Measurements from ENCODE around the gene CAPN13. TPM values are rescaled to one million over a fixed set of nuclear protein-coding genes. Genes with fewer than 3 reads are reported as not detected.

The CAPN13 gene
- total RNA-seq, 1 experiment from 2014 or later = not detected

- H3K4me3 ChIP-seq (ENCODE audit: low read depth in 2 of 2, low read length in 2 of 2) = no peak overlapping the region
- no peak for DNase-seq (ENCODE audit: low read depth, low spot score)
- ChIA-PET POLR2A (no interaction called here), CTCF (no interaction called here)
- H3K9me3 ChIP-seq (ENCODE audit: control insufficient read depth, insufficient read depth, low read depth, low read length) = no peaks in the 10 kb centered on the region
- ATAC-seq = no peak
- no TSS peak for BruUV-seq (replicated peaks)
- H3K4me1 ChIP-seq (ENCODE audit: control insufficient read depth, insufficient read depth, low read length) = no peaks in the 10 kb centered on the region
- no peaks in the 10 kb centered on the region for H3K36me3 ChIP-seq (ENCODE audit: control insufficient read depth, insufficient read depth, low read length)
- intact Hi-C loops (cut with micrococcal nuclease; ENCODE audit: unreplicated experiment) = no loop called here
- H3K27ac ChIP-seq (ENCODE audit: low read length) = no peak overlapping the region
- peaks cover 12% of the 10 kb centered on the region for H3K27me3 ChIP-seq (ENCODE audit: control insufficient read depth, insufficient read depth, low read length)
- TF ChIP-seq POLR2AphosphoS5 (IDR thresholded peaks at IDR 0.05; ENCODE audit: low read depth, low read length) (no peak), TCF7L2 (IDR thresholded peaks at IDR 0.05; ENCODE audit: low read depth, low read length) (no peak), REST (IDR thresholded peaks at IDR 0.05; ENCODE audit: insufficient read depth in 1 of 2, low read depth in 2 of 2, low read length in 1 of 2) (no peak), CTCF (IDR thresholded peaks at IDR 0.05) (no peak), SIN3A (IDR thresholded peaks at IDR 0.05; ENCODE audit: borderline replicate concordance, insufficient read depth, low read depth, low read length) (no peak)
- in situ Hi-C loops (cut with HindIII; ENCODE audit: low pct_unique_long_range_greater_than_20kb, low sequenced_read_pairs) = no loop called here
These were observed 16.4 kb downstream of the CAPN13 start for GRCh38 chr2:30790879-30791278.

- intact Hi-C loops (cut with micrococcal nuclease; ENCODE audit: unreplicated experiment) (no loop called here), in situ Hi-C loops (cut with HindIII; ENCODE audit: low pct_unique_long_range_greater_than_20kb, low sequenced_read_pairs) (no loop called here)
- no TSS peak for BruUV-seq (replicated peaks)
- no peak overlapping the region for H3K4me3 ChIP-seq (ENCODE audit: low read depth in 2 of 2, low read length in 2 of 2)
- DNase-seq (ENCODE audit: low read depth, low spot score) (no peak), ATAC-seq (no peak)
- H3K4me1 ChIP-seq (ENCODE audit: control insufficient read depth, insufficient read depth, low read length) = no peaks in the 10 kb centered on the region
- TF ChIP-seq CTCF (IDR thresholded peaks at IDR 0.05) (no peak), TCF7L2 (IDR thresholded peaks at IDR 0.05; ENCODE audit: low read depth, low read length) (no peak), SIN3A (IDR thresholded peaks at IDR 0.05; ENCODE audit: borderline replicate concordance, insufficient read depth, low read depth, low read length) (no peak), REST (IDR thresholded peaks at IDR 0.05; ENCODE audit: insufficient read depth in 1 of 2, low read depth in 2 of 2, low read length in 1 of 2) (no peak), POLR2AphosphoS5 (IDR thresholded peaks at IDR 0.05; ENCODE audit: low read depth, low read length) (no peak)
- peaks cover 12% of the 10 kb centered on the region for H3K27me3 ChIP-seq (ENCODE audit: control insufficient read depth, insufficient read depth, low read length)
- POLR2A ChIA-PET = no interaction called here
- H3K36me3 ChIP-seq (ENCODE audit: control insufficient read depth, insufficient read depth, low read length) = no peaks in the 10 kb centered on the region
- CTCF ChIA-PET = no interaction called here
- no peak overlapping the region for H3K27ac ChIP-seq (ENCODE audit: low read length)
- H3K9me3 ChIP-seq (ENCODE audit: control insufficient read depth, insufficient read depth, low read depth, low read length) = no peaks in the 10 kb centered on the region
These were observed 17.5 kb downstream of the CAPN13 start for GRCh38 chr2:30789670-30790210.
